Retinal pigment epithelial cell (primary cell): ENCODE data around the gene ARFIP1.
"Not testable (repeated sequence)": the region's sequence is repeated elsewhere in the genome, so short reads cannot be mapped to it uniquely, and the experiment has no call there.

Experiments used
- DNase-seq: peaks from one replicate; pipeline ENCODE4 v3.0.0-alpha.2; 2010; ENCODE audit warnings: low read depth
- H3K4me3 ChIP-seq: 2 replicates; pipeline ENCODE4 v1.5.1; 2011; ENCODE audit warnings: mild to moderate bottlenecking, low read length, control low read depth, moderate library complexity
- CTCF ChIP-seq: conservative IDR thresholded peaks from 2 replicates; pipeline ENCODE4 v1.5.1; 2011; ENCODE audit warnings: low read depth, low read length, control low read depth, inconsistent platforms

The ARFIP1 gene

GRCh38 chr4:152738827-152739226 lies 40.9 kb upstream of the ARFIP1 start:
- no peak for TF ChIP-seq CTCF
- H3K4me3 ChIP-seq, result no peak overlapping the region
- DNase-seq, result no peak

GRCh38 chr4:152747444-152747843 lies 32.3 kb upstream of the ARFIP1 start:
- no peak for TF ChIP-seq CTCF
- no peak for DNase-seq
- H3K4me3 ChIP-seq, result no peak overlapping the region

GRCh38 chr4:152748619-152749018 lies 31.1 kb upstream of the ARFIP1 start:
- H3K4me3 ChIP-seq, result no peak overlapping the region
- no peak for DNase-seq
- TF ChIP-seq CTCF, result no peak

- DNase-seq, result no peak
- no peak for TF ChIP-seq CTCF
- no peak overlapping the region for H3K4me3 ChIP-seq
These were observed 16.0 kb upstream of the ARFIP1 start for GRCh38 chr4:152763796-152764195.

GRCh38 chr4:152765069-152765737 lies 14.6 kb upstream of the ARFIP1 start:
- DNase-seq, H3K4me3 ChIP-seq: not testable (repeated sequence)

GRCh38 chr4:152771741-152772533 lies 7.8 kb upstream of the ARFIP1 start:
- no peak overlapping the region for H3K4me3 ChIP-seq
- no peak for TF ChIP-seq CTCF
- no peak for DNase-seq

GRCh38 chr4:152773339-152773738 lies 6.4 kb upstream of the ARFIP1 start:
- DNase-seq, result no peak
- no peak overlapping the region for H3K4me3 ChIP-seq
- TF ChIP-seq CTCF, result no peak
